Small intestine (tissue), 7 donors: Measurements from ENCODE around the gene MTO1. TPM values are rescaled to one million over a fixed set of nuclear protein-coding genes. Genes with fewer than 3 reads are reported as not detected.
"Not testable (repeated sequence)": the region's sequence is repeated elsewhere in the genome, so short reads cannot be mapped to it uniquely, and the experiment has no call there.

Experiments
- DNase-seq, 2 donors: peaks; one replicate each; pipeline versions ENCODE4 v3.0.0 to v3.0.0-alpha.2; 2013
- FAIRE-seq: peaks from 2 replicates; lab custom pipeline; 2012; peaks lifted over from hg19 to GRCh38; lab: Jason Lieb, UNC
- H3K27ac ChIP-seq, 3 donors: one replicate each; pipeline ENCODE4 v1.5.1; 2013; ENCODE audit warnings: low read length in 2 of 3, mild to moderate bottlenecking in 2 of 3, control low read depth in 1 of 3, inconsistent platforms in 1 of 3, low read depth in 1 of 3, moderate library complexity in 1 of 3
- H3K27me3 ChIP-seq, 3 donors: one replicate each; pipeline ENCODE4 v1.6.1; 2013; ENCODE audit warnings: low read length in 3 of 3, inconsistent platforms in 1 of 3; ENCODE audit not compliant: control insufficient read depth in 3 of 3, insufficient read depth in 3 of 3
- H3K36me3 ChIP-seq, 3 donors: one replicate each; pipeline ENCODE4 v1.6.1; 2013; ENCODE audit warnings: low read length in 3 of 3, inconsistent platforms in 1 of 3, low read depth in 1 of 3, mild to moderate bottlenecking in 1 of 3, moderate library complexity in 1 of 3; ENCODE audit not compliant: control insufficient read depth in 3 of 3, insufficient read depth in 2 of 3
- H3K4me1 ChIP-seq, 3 donors: one replicate each; pipeline ENCODE4 v1.6.1; 2013; ENCODE audit warnings: low read length in 2 of 3, inconsistent platforms in 1 of 3, low read depth in 1 of 3, mild to moderate bottlenecking in 1 of 3, moderate library complexity in 1 of 3; ENCODE audit not compliant: control insufficient read depth in 3 of 3, insufficient read depth in 2 of 3
- H3K4me3 ChIP-seq, 3 donors: one replicate each; pipeline ENCODE4 v1.5.1; 2013; ENCODE audit warnings: low read length in 3 of 3, control low read depth in 1 of 3, inconsistent platforms in 1 of 3, low read depth in 1 of 3, mild to moderate bottlenecking in 1 of 3, moderate library complexity in 1 of 3
- H3K9me3 ChIP-seq, 2 donors: one replicate each; pipeline ENCODE4 v1.6.1; 2013; ENCODE audit warnings: low read depth in 1 of 2, low read length in 1 of 2; ENCODE audit not compliant: control insufficient read depth in 2 of 2, insufficient read depth in 1 of 2
- WGBS, 3 donors: extraction: QIAGEN DNeasy Blood & Tissue Kit; methylation state at CpG; one replicate each; pipeline ENCODE4 v1.1.7; 2013; 5-methylcytosine and 5-hydroxymethylcytosine counted together
- polyA plus RNA-seq, 4 donors: library from polyadenylated mRNA; stranded (reverse) in 3 of 4; unstranded in 1 of 4; fragments of 200-250 nt in 3 of 4; fragments of 120-200 nt in 1 of 4; gene quantifications; one replicate each; pipeline versions ENCODE4 v1.2.1 to v1.2.3, GENCODE V29; 2013
- donor health status: healthy with polysubstance abuse.
- donor health status: control.
- donor health status: control.
- donor health status: Bipolar disorder and iron deficiency.
- donor health status: healthy.

Gene MTO1
- polyA plus RNA-seq, 4 donors = 15.9 to 24.8 (median 18.2) TPM

DNA sequence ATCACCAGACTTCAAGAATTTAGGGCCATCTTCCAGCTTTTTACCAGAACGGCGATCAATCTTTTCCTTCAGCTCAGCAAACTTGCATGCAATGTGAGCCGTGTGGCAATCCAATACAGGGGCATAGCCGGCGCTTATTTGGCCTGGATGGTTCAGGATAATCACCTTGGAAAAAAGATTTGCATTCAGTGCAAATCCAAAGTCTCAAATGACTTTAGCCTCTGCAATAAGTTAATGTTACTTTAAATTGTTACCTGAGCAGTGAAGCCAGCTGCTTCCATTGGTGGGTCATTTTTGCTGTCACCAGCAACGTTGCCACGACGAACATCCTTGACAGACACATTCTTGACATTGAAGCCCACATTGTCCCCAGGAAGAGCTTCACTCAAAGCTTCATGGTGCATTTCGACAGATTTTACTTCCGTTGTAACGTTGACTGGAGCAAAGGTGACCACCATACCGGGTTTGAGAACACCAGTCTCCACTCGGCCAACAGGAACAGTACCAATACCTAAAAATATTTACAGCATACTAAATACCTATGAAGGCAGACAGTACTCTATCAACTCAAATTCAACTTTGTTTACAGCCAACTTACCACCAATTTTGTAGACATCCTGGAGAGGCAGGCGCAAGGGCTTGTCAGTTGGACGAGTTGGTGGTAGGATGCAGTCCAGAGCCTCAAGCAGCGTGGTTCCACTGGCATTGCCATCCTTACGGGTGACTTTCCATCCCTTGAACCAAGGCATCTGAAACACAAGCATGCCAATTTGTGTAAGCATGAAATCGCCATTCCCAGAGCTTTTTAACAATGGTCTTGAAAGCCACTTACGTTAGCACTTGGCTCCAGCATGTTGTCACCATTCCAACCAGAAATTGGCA lies 56.8 kb downstream of the MTO1 start:
- H3K4me3 ChIP-seq = peak overlapping the region in 2 of 3 donors; percentile 94 to 99
- peak overlapping the region; percentile 20 to 61 (median 39) for H3K27ac ChIP-seq
- H3K4me1 ChIP-seq, FAIRE-seq, H3K9me3 ChIP-seq, H3K27me3 ChIP-seq, DNase-seq: not testable (repeated sequence)
- peaks cover 6 to 44% (median 11%) of the 10 kb centered on the region in 3 donors for H3K36me3 ChIP-seq
- 9 to 20% (median 10%) methylated on average over 13 to 16 of the region's 19 CpGs for WGBS, 3 donors

DNA sequence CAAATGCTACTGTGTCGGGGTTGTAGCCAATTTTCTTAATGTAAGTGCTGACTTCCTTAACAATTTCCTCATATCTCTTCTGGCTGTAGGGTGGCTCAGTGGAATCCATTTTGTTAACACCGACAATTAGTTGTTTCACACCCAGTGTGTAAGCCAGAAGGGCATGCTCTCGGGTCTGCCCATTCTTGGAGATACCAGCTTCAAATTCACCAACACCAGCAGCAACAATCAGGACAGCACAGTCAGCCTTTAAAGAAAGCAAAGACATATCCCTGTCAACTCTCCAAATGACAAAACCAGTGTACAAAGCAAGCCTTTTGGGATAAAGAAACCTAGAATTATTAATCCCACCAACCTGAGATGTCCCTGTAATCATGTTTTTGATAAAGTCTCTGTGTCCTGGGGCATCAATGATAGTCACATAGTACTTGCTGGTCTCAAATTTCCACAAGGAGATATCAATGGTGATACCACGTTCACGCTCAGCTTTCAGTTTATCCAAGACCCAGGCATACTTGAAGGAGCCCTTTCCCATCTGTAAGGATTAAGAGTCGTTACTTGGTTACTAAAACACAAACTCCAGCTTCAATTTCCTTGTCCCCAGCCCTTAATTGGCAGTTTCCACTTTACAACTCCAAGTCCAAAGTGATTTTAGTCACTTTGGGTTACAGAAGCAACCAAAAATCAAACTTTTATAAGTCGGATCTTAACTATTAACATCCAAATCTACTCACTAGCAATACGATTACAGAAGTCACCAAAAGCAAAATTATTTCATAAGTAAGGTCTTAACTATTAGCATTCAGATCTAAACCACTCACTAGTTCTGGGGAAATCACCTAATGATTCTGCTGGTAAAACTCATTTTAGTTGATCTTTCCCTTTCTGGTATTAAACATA lies 57.7 kb downstream of the MTO1 start:
- H3K27me3 ChIP-seq, H3K9me3 ChIP-seq, FAIRE-seq, H3K4me1 ChIP-seq: not testable (repeated sequence)
- H3K27ac ChIP-seq = peak overlapping the region; percentile 97 to 100 (median 98)
- H3K36me3 ChIP-seq = peaks cover 6 to 38% (median 11%) of the 10 kb centered on the region in 3 donors
- 0 to 4% (median 0%) methylated on average over 6 to 7 of the region's 8 CpGs for WGBS, 3 donors
- DNase-seq = peak in 1 of 2 donors; percentile 25
- peak overlapping the region; percentile 19 to 99 (median 94) for H3K4me3 ChIP-seq

DNA sequence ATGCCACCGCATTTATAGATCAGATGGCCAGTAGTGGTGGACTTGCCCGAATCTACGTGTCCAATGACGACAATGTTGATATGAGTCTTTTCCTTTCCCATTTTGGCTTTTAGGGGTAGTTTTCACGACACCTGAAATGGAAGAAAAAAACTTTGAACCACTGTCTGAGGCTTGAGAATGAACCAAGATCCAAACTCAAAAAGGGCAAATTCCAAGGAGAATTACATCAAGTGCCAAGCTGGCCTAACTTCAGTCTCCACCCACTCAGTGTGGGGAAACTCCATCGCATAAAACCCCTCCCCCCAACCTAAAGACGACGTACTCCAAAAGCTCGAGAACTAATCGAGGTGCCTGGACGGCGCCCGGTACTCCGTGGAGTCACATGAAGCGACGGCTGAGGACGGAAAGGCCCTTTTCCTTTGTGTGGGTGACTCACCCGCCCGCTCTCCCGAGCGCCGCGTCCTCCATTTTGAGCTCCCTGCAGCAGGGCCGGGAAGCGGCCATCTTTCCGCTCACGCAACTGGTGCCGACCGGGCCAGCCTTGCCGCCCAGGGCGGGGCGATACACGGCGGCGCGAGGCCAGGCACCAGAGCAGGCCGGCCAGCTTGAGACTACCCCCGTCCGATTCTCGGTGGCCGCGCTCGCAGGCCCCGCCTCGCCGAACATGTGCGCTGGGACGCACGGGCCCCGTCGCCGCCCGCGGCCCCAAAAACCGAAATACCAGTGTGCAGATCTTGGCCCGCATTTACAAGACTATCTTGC lies 58.6 kb downstream of the MTO1 start:
- 0 to 1% (median 0%) methylated on average over 52 to 56 of the region's 56 CpGs for WGBS, 3 donors
- no peak for FAIRE-seq
- peaks cover 4 to 32% (median 11%) of the 10 kb centered on the region in 3 donors for H3K36me3 ChIP-seq
- peaks cover 0 to 9% (median 0%) of the 10 kb centered on the region in 3 donors for H3K4me1 ChIP-seq
- H3K27ac ChIP-seq = peak overlapping the region; percentile 97 to 100 (median 98)
- peak overlapping the region; percentile 94 to 99 (median 99) for H3K4me3 ChIP-seq
- DNase-seq = peak; percentile 88 to 90
- no peaks in the 10 kb centered on the region for H3K27me3 ChIP-seq
- no peaks in the 10 kb centered on the region for H3K9me3 ChIP-seq

DNA sequence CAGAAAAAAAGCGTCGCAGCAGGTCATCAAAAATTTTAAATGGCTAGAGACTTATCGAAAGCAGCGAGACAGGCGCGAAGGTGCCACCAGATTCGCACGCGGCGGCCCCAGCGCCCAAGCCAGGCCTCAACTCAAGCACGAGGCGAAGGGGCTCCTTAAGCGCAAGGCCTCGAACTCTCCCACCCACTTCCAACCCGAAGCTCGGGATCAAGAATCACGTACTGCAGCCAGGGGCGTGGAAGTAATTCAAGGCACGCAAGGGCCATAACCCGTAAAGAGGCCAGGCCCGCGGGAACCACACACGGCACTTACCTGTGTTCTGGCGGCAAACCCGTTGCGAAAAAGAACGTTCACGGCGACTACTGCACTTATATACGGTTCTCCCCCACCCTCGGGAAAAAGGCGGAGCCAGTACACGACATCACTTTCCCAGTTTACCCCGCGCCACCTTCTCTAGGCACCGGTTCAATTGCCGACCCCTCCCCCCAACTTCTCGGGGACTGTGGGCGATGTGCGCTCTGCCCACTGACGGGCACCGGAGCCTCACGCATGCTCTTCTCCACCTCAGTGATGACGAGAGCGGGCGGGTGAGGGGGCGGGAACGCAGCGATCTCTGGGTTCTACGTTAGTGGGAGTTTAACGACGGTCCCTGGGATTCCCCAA lies 59.3 kb downstream of the MTO1 start, which contains the start of gene EEF1A1:
TSS of gene EEF1A1 (minus strand) at position 345 of the 663 bp plus-strand sequence. CDS start 1,006 bp downstream, outside the sequence.
- Histone ChIP-seq H3K27ac (peak within 1 kb of the TSS; percentile 97 to 100 (median 98)), H3K27me3 (no peaks in the 10 kb centered on the region), H3K9me3 (no peaks in the 10 kb centered on the region), H3K4me3 (peak within 1 kb of the TSS; percentile 94 to 99 (median 99)), H3K36me3 (peaks cover 2 to 28% (median 9%) of the 10 kb centered on the region in 3 donors), H3K4me1 (peaks cover 0 to 9% (median 0%) of the 10 kb centered on the region in 3 donors)
- peak in 1 of 2 donors; percentile 100 for DNase-seq
- FAIRE-seq = no peak
- 0 to 1% (median 0%) methylated on average over 53 of the region's 53 CpGs for WGBS, 3 donors

DNA sequence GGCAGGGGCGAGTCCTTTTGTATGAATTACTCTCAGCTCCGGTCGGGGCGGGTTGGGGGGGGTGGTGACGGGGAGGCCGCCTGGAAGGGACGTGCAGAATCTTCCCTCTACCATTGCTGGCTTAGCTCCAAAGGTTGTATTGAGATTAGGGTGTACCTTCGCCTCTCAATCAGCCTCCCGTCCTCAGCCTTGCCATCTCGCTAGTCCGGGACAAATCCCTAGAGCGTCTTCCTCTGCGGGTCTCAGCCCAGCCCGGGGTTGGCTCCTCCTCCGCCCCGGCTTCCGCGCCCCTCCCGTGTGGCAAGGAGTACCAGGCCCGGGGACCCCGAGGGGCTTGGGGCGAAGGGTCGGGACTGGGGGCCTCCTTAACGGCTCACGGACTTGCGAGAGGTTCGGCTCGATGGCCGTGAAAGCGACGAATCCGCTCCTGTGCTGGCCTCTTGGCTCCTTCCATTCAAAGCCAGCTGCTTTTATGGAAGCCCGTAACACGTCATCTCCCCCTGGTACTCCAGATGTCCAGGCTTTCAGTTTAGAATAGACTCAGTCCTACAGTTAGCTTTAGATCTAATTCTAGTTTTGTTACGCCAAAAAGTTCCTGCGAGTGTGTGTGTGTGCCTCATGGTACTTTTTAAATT lies 59.9 kb downstream of the MTO1 start:
- Histone ChIP-seq H3K4me3 (peak overlapping the region; percentile 59 to 99 (median 94)), H3K27me3 (no peaks in the 10 kb centered on the region), H3K4me1 (peaks cover 0 to 9% (median 0%) of the 10 kb centered on the region in 3 donors), H3K9me3 (no peaks in the 10 kb centered on the region), H3K27ac (peak overlapping the region; percentile 96 to 100 (median 97)), H3K36me3 (peaks cover 0 to 24% (median 8%) of the 10 kb centered on the region in 3 donors)
- DNase-seq (peak in 1 of 2 donors; percentile 100), FAIRE-seq (no peak)
- WGBS, 3 donors = 0 to 1% (median 1%) methylated on average over 35 to 36 of the region's 36 CpGs

DNA sequence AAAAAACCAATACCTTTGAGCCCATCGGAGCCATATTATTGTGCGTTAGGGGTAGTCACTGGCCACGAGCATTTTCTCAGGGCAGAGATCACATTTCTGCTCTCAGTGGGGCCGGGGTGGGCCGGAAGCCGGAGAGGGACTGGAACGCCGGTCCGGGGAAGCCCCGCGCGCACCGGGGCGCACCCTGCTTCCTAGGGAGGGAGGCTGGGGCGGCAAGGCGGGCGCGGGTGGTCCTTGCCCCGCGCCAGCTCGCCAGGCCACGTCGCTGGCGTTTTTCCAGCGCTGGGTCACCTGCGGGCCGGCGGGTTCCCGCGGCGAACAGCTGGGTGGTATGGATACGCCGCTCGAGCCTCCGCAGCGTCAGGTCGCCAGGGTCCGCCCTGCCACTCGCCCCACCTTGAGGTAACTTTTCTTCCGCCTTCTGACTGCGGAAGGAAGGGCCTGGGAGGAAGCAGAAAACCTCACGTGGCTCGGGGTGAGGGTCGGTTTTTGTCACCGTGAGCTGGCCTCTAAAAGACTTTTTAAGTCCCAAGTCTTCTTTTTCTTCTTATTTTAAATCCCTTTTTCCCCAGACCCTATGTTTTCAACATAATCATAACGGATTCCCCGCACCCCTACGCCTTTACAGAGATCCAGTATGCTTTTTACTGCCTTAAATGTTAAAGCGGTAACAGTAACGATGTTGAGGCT lies 62.0 kb downstream of the MTO1 start:
- Histone ChIP-seq H3K27ac (peak overlapping the region; percentile 96 to 100 (median 97)), H3K27me3 (no peaks in the 10 kb centered on the region), H3K4me1 (peaks cover 0 to 4% (median 0%) of the 10 kb centered on the region in 3 donors), H3K36me3 (peaks cover 0 to 12% (median 0%) of the 10 kb centered on the region in 3 donors), H3K9me3 (no peaks in the 10 kb centered on the region), H3K4me3 (peak overlapping the region; percentile 57 to 80 (median 63))
- FAIRE-seq (no peak), DNase-seq (peak; percentile 88 to 92)
- 1 to 4% (median 1%) methylated on average over 41 to 50 of the region's 50 CpGs for WGBS, 3 donors
